ENCODE measurements around the gene SCFD2.

DNA sequence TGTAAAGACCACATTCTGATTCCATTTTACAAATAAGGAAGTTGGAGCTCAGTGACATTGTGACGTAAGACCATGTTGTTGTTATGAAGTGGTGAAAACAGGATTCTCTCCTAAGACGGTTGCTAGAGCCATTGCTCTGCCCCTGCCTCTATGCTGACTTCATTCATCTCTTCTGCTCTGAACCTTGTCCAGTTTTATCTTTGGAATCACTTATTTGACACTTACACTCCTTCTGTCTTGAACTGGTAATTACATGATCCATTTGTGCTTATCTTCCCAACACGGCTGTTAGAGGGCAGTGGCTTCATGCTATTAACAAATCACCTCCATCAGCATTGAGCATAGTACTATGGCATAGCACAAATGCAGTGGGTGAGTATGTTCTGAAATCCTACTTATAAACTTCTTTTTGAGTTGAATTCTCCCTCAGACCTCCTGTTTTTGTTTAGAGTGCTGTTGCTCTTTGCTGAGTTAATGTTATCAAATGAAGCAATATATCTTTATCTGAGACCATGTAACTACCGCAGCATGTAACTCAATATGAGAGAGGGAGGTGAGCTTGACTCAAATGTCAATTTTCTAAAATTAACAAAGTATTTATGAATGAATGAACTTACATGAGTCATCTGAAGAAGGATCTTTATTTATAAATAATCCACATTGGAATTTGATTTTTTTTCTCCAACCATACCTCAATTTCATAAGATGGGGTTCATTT lies 326.0 kb downstream of the SCFD2 start:
- TF ChIP-seq, protein P1, sequence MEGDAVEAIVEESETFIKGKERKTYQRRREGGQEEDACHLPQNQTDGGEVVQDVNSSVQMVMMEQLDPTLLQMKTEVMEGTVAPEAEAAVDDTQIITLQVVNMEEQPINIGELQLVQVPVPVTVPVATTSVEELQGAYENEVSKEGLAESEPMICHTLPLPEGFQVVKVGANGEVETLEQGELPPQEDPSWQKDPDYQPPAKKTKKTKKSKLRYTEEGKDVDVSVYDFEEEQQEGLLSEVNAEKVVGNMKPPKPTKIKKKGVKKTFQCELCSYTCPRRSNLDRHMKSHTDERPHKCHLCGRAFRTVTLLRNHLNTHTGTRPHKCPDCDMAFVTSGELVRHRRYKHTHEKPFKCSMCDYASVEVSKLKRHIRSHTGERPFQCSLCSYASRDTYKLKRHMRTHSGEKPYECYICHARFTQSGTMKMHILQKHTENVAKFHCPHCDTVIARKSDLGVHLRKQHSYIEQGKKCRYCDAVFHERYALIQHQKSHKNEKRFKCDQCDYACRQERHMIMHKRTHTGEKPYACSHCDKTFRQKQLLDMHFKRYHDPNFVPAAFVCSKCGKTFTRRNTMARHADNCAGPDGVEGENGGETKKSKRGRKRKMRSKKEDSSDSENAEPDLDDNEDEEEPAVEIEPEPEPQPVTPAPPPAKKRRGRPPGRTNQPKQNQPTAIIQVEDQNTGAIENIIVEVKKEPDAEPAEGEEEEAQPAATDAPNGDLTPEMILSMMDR (IDR thresholded peaks at IDR 0.05 in 4 of 5, conservative IDR thresholded peaks at IDR 0.05 in 1 of 5): no peak
- no peak for TF ChIP-seq POLR2A (IDR thresholded peaks at IDR 0.05)
